HG03460 (cell line): ENCODE data around the gene PARP2.

Source experiments
- ATAC-seq: cut with Tn5 transposase; IDR thresholded peaks from one replicate; pipeline ENCODE4 v1.9.1; 2021; ENCODE audit not compliant: unreplicated experiment

PARP2 gene

GRCh38 chr14:20397511-20397910, 54.1 kb downstream of the PARP2 start:
- ATAC-seq = no peak

- ATAC-seq = no peak
These were observed 57.1 kb downstream of the PARP2 start for GRCh38 chr14:20400589-20400964.

GRCh38 chr14:20400965-20401593, 57.6 kb downstream of the PARP2 start:
- ATAC-seq = no peak

GRCh38 chr14:20403521-20403920, 60.1 kb downstream of the PARP2 start:
- ATAC-seq = no peak
